Effector memory CD4-positive, alpha-beta T cell (primary cell): ENCODE results near the gene SH3RF3.

ENCODE experiments used
- DNase-seq, 3 donors: peaks; one replicate each; pipeline ENCODE4 v3.0.0-alpha.2; 2020
- H3K27ac ChIP-seq: 2 replicates; pipeline ENCODE4 v1.7.0; 2013; ENCODE audit warnings: mild to moderate bottlenecking, low read length, moderate library complexity; ENCODE audit not compliant: insufficient read depth, poor library complexity, severe bottlenecking
- H3K27me3 ChIP-seq: replicated peaks from 2 replicates; pipeline ENCODE4 v1.7.0; 2013; ENCODE audit warnings: mild to moderate bottlenecking, low read length; ENCODE audit not compliant: insufficient read depth, control insufficient read depth, poor library complexity, severe bottlenecking
- H3K36me3 ChIP-seq: 2 replicates; pipeline ENCODE4 v1.7.0; 2013; ENCODE audit warnings: mild to moderate bottlenecking, low read length, moderate library complexity; ENCODE audit not compliant: control insufficient read depth, insufficient read depth
- H3K4me1 ChIP-seq: 2 replicates; pipeline ENCODE4 v1.7.0; 2013; ENCODE audit warnings: low read length, mild to moderate bottlenecking; ENCODE audit not compliant: control insufficient read depth, insufficient read depth, poor library complexity, severe bottlenecking
- H3K4me3 ChIP-seq: 2 replicates; pipeline ENCODE4 v1.7.0; 2013; ENCODE audit warnings: low read length, low read depth, mild to moderate bottlenecking; ENCODE audit not compliant: insufficient read depth, poor library complexity, severe bottlenecking
- H3K9me3 ChIP-seq: 2 replicates; pipeline ENCODE4 v1.7.0; 2013; ENCODE audit warnings: mild to moderate bottlenecking, low read length, moderate library complexity; ENCODE audit not compliant: control insufficient read depth

The SH3RF3 gene

DNA sequence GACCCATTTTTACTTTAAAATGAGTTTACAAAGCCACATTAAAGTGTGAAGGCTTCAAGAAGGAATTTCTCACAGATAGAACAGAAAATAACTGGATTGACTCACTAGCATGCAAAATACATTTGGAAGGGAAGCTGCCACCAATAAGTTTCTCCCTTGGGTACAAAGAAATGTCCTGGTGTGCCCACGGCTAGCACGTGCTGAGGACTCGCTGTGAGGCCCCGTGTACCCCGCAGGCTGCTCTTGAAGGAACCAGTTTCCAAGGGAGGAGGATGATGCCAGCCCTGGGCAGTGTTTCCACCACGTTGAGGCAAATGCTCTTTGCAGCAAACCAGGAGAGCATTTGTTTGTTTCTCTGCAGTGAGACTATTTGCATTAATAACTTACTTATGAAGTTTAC, 207.3 kb downstream of the SH3RF3 start:
- DNase-seq: no peak
- Histone ChIP-seq H3K4me1 (peaks cover 2% of the 10 kb centered on the region), H3K36me3 (no peaks in the 10 kb centered on the region), H3K27me3 (no peaks in the 10 kb centered on the region), H3K4me3 (no peak overlapping the region), H3K9me3 (no peaks in the 10 kb centered on the region), H3K27ac (no peak overlapping the region)

DNA sequence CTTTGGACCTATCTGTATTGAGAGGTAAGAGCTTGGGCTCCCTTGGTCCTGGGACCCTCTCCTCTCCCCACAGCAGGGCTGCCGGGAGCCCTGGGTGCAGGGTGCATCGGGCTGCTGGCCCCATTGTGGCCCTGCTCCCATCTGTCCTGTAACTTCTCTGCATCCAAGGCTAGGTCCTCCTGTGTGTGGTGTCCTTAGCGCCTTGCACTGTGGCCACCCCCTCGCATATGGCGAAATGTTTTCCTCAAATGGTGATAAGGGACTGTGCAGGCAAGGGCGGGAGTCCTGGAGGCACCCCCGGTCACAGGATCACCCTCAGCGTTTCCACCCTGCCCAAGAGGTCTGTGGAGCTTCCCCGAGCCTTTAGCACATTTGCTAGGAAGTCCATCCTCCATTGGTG, 208.2 kb downstream of the SH3RF3 start:
- H3K4me1 ChIP-seq: peaks cover 2% of the 10 kb centered on the region
- no peak overlapping the region for H3K27ac ChIP-seq

DNA sequence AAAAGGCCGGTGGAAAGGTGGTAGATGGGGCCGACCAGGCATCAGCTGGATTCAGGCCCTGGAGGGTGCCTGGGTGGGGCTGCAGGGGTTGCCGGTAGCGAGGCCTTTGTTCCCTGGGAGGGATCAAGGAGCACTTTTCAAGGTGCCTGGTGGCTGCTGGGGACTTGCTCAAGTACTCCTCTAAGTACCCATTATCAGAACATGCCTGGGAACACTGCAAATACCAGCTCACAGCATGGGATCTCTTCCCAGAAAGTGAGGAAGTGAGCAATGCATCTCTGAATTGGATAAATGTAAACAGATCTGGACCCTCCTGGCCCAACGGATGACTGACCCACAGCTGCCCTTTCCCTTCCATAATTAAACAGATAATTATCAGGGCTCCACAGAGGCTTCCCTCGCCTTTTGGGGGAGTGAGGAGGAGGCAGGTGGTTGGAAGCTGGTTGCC, 210.5 kb downstream of the SH3RF3 start:
- H3K27ac ChIP-seq: no peak overlapping the region
- H3K4me3 ChIP-seq: no peak overlapping the region
- DNase-seq: no peak
- H3K27me3 ChIP-seq: no peaks in the 10 kb centered on the region
- H3K4me1 ChIP-seq: peaks cover 2% of the 10 kb centered on the region
- H3K36me3 ChIP-seq: no peaks in the 10 kb centered on the region
- H3K9me3 ChIP-seq: no peaks in the 10 kb centered on the region

More for the DNA sequence above, 208.2 kb downstream of the SH3RF3 start:
- Histone ChIP-seq H3K27me3 (no peaks in the 10 kb centered on the region), H3K4me3 (no peak overlapping the region), H3K9me3 (no peaks in the 10 kb centered on the region), H3K36me3 (no peaks in the 10 kb centered on the region)
- DNase-seq: no peak

DNA sequence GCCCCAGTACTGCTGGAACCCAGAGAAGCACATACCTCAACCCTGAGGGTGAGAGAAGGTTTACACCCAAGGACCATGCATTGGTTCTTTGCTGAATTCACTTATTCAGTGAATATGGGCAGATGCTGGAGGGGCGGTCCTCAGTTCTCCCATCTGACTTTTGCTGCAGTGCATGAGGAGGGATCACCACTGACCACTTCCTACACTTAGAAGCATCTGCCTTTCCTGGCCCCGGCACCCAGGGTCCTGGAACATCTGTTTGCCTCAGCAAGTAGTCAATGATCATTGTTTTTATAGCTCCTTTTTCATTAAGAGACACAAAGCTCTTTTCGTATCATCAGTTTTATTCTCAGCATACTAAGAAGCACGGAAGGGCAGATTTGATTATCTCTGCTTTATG, 211.4 kb downstream of the SH3RF3 start:
- H3K9me3 ChIP-seq: no peaks in the 10 kb centered on the region
- H3K27me3 ChIP-seq: no peaks in the 10 kb centered on the region
- H3K27ac ChIP-seq: no peak overlapping the region
- no peaks in the 10 kb centered on the region for H3K36me3 ChIP-seq
- no peak overlapping the region for H3K4me3 ChIP-seq
- H3K4me1 ChIP-seq: peaks cover 2% of the 10 kb centered on the region
- DNase-seq: no peak

DNA sequence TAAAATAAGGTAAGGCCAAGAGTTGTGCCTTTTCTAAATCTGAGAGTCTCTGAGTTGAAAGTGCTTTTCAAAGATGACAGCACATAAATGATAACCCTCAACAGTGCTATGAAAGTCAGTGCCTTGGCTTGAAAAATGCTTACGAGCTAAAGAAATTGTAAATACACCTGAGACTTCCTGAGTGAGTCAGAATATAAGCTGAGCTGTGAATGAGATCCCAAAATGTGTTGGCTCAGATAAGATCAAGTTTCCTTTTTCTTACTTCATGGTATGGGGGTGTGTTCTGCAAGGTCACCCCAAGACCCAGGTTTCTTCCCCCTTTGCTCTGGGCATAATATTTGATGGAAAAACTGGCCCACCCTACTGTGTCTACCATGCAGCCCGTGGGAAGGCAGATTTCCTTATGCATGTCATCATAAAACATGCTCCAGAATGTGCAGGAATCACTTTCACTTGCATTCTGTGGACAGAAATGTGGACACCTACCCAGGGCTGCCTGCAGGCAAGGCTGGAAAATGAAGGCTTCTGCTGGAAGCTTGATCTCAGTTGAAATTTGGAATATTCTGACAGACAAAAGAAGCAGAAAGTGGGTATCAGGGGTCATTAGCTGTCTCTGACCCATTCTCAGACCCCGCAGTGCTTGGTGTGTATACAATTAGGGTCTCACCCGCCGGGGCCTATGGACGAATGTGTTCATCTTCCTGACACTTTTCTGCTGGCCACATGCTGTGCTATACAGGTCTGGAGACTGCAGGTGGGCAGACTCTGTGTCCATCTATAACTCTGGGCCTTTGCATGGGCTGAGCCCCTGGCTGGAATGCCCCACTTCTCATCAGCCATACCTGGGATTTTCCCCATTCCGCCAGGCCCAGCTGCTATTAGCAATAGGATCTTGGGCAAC, 212.6 kb downstream of the SH3RF3 start:
- H3K4me1 ChIP-seq: no peaks in the 10 kb centered on the region
- no peak for DNase-seq
- H3K27ac ChIP-seq: no peak overlapping the region
- no peaks in the 10 kb centered on the region for H3K9me3 ChIP-seq
- H3K4me3 ChIP-seq: no peak overlapping the region
- no peaks in the 10 kb centered on the region for H3K27me3 ChIP-seq
- H3K36me3 ChIP-seq: no peaks in the 10 kb centered on the region

DNA sequence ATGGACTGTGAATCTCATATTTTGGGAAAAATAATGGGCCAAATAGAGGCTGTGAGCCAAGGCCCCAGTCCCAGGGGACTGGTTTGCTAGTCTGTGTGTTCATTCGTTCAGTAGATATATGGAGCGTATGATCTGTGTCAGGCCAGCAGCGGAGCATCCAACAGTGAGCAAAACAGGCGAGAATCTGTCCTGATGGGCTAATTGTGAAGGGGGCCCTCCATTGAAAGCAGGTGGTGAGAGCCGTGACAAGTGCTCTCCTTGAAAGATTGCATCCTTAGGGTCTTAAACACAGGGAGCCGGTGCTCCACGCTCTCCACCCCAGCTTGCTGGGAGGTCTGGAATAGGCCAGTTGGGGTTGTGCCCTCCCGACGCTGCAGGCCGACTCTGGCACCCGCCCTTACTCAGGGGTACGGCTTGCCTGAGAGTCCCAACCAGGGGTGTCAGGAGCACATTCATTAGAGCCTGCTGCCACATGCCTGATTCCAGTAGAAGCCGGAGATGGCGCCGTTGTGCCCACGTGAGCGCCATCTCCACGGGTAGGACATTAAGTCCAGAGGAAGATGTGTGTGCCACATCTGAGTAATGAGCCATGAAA, 213.3 kb downstream of the SH3RF3 start:
- no peaks in the 10 kb centered on the region for H3K27me3 ChIP-seq
- DNase-seq: no peak
- H3K27ac ChIP-seq: no peak overlapping the region
- H3K4me3 ChIP-seq: no peak overlapping the region
- no peaks in the 10 kb centered on the region for H3K9me3 ChIP-seq
- no peaks in the 10 kb centered on the region for H3K36me3 ChIP-seq
- H3K4me1 ChIP-seq: no peaks in the 10 kb centered on the region

DNA sequence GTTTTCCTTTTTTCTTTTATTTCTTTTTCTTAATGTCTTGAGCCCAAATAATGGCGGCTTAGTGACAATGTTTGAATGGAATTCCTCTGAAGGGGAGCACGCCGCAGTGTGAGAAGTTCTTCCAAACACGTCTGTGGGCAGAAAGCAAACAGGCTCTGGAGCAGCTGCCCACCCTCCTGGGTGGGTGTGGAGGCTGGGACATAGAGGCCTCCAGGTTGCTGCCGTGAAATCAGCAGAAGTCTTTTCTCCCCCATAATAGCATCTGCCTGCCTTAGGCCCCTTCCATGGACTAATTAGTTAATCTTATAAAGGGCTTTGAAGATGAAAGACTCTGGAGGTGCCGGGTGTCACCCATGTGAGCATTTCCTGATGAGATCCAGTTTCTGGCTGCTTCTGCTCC, 213.9 kb downstream of the SH3RF3 start:
- Histone ChIP-seq H3K27ac (no peak overlapping the region), H3K27me3 (no peaks in the 10 kb centered on the region), H3K36me3 (no peaks in the 10 kb centered on the region), H3K4me1 (peaks cover 3% of the 10 kb centered on the region), H3K9me3 (no peaks in the 10 kb centered on the region), H3K4me3 (no peak overlapping the region)
- DNase-seq: no peak

DNA sequence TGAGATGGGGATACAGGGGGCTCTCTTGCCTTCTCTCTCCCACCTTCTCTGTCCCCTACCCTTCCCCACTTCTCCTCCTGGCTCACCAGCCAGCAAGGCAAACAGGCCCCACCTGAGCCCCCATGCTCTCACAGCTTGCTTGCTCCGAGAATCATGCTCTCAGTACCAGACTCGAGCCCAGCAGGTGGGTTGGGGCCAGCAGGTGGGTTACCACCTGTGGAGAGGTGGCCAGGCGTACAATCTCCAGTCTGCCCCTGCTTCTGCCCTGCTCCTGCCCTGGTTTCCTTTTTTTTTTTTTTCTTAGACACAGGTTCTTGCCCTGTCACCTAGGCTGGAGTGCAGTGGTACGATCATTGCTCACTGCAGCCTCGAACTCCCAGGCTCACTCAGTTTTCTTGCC, 214.5 kb downstream of the SH3RF3 start:
- H3K4me3 ChIP-seq: no peak overlapping the region
- H3K27ac ChIP-seq: no peak overlapping the region
- H3K4me1 ChIP-seq: peaks cover 9% of the 10 kb centered on the region
- no peak for DNase-seq
- H3K36me3 ChIP-seq: no peaks in the 10 kb centered on the region
- H3K9me3 ChIP-seq: no peaks in the 10 kb centered on the region
- no peaks in the 10 kb centered on the region for H3K27me3 ChIP-seq

DNA sequence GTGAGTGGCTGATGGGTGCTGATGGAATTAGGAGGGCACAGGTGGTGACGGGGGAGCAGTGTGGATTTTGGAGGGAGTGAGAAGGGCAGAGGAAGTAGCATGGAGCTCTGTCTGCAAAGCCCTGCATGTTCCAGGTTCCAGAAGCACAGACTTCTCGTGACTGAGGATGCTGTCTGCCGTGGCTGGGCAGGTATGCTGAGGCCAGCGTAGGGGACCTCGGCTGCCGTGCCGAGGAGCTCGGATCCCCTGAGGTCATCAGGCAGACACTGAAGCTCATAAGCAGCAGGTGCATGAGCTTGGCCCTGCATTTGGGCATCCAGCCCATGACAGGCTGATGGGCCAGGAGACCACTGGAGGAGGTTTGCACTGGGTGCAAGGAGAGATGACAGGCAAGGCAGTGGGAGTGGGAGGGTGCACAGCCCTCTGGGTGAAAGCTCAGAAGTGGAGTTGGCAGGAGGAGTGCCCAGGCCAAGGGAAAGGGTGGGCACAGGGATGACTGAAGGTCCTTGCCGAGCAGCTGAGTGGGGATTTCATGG, 215.3 kb downstream of the SH3RF3 start:
- no peak for DNase-seq
- Histone ChIP-seq H3K27ac (no peak overlapping the region), H3K36me3 (no peaks in the 10 kb centered on the region), H3K4me3 (no peak overlapping the region), H3K27me3 (no peaks in the 10 kb centered on the region), H3K9me3 (no peaks in the 10 kb centered on the region), H3K4me1 (peaks cover 17% of the 10 kb centered on the region)

DNA sequence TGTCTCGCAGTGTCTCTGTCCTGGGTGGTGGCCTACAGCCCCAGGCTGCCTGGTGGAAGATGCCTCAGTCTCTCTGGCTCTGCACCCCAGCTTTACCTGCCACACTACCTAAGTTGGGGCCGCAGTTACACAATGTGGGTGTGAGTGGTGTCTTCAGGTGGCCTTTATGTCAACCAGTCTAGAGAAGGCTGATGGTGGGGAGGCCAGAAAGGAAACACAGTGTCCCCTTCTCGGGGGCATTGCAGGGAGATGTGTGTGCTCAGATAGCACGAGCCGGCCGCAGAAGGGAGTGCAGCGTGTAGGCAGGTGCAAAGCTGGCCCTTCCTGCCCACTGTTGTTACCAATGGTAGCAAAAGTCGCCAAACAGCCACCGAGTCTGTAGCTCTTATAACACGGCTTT, 216.1 kb downstream of the SH3RF3 start:
- H3K4me3 ChIP-seq: no peak overlapping the region
- H3K4me1 ChIP-seq: peaks cover 24% of the 10 kb centered on the region

More for the DNA sequence above, 216.1 kb downstream of the SH3RF3 start:
- Histone ChIP-seq H3K27me3 (no peaks in the 10 kb centered on the region), H3K27ac (no peak overlapping the region), H3K36me3 (no peaks in the 10 kb centered on the region), H3K9me3 (no peaks in the 10 kb centered on the region)
- no peak for DNase-seq
